HepG2 (cell line): Measurements from ENCODE around the gene TBC1D22A.

Experiments
- EP300 ChIP-seq, 3 experiments: sonication (generic) in 1 of 3; formaldehyde crosslinking in 1 of 3; IDR thresholded peaks; 2 replicates each; pipeline versions ENCODE4 v1.5.1 to v1.6.1; 2011 to 2020; ENCODE audit warnings: low read depth in 2 of 3, low read length in 2 of 3, borderline replicate concordance in 1 of 3, improper control_type of control experiment in 1 of 3, mild to moderate bottlenecking in 1 of 3, missing genetic modification reagents in 1 of 3, moderate library complexity in 1 of 3
- ESRRA ChIP-seq: sonication (generic); formaldehyde crosslinking; IDR thresholded peaks from 2 replicates; pipeline ENCODE4 v1.5.1; 2020; ENCODE audit warnings: mild to moderate bottlenecking, low read depth, missing genetic modification reagents
- KDM4B ChIP-seq: sonication (generic); formaldehyde crosslinking; IDR thresholded peaks from 2 replicates; pipeline ENCODE4 v1.4.0; 2020; ENCODE audit warnings: missing genetic modification reagents
- POLR2AphosphoS2 ChIP-seq: IDR thresholded peaks from 2 replicates; pipeline ENCODE4 v1.6.1; 2011; ENCODE audit warnings: low read depth, low read length, improper control_type of control experiment
- ZNF670 ChIP-seq: sonication (generic); formaldehyde crosslinking; IDR thresholded peaks from 2 replicates; pipeline ENCODE4 v1.8.0; 2022; ENCODE audit warnings: mild to moderate bottlenecking, missing genetic modification reagents, borderline replicate concordance

- TF ChIP-seq KDM4B (CRISPR knock-in tag) (no peak), POLR2AphosphoS2 (no peak), EP300 (IDR thresholded peaks at IDR 0.05; ENCODE audit: low read depth in 2 of 2, low read length in 2 of 2) (no peak), EP300 (CRISPR knock-in tag; IDR thresholded peaks at IDR 0.05; ENCODE audit: borderline replicate concordance) (no peak), ESRRA (CRISPR knock-in tag) (no peak), ZNF670 (no peak)
Measured at GRCh38 chr22:47198801-47199251, 436.4 kb downstream of the TBC1D22A start.
